OCI-LY7 (cell line): ENCODE results near the gene STX8.

ENCODE experiments used
- CTCF ChIP-seq: fragments of 200-600 bp; sonication (generic); conservative IDR thresholded peaks from 2 replicates; pipeline ENCODE4 v1.5.1; 2014; ENCODE audit warnings: mild to moderate bottlenecking, antibody characterized with exemption, low read length, moderate library complexity, mixed read lengths
- EZH2phosphoT487 ChIP-seq: fragments of 200-600 bp; sonication (generic); IDR thresholded peaks from 2 replicates; pipeline ENCODE4 v1.6.1; 2018; ENCODE audit warnings: low read depth, borderline replicate concordance, mild to moderate bottlenecking, mixed run types, antibody characterized with exemption, low read length, moderate library complexity, mixed read lengths

GRCh38 chr17:9237053-9237410, 338.6 kb downstream of the STX8 start:
- no peak for TF ChIP-seq CTCF
- TF ChIP-seq EZH2phosphoT487 = no peak
